ENCODE data around the gene C16orf90.
A peak's percentile ranks its signal among the peaks of the same experiment; 100 is the strongest.

The C16orf90 gene

DNA sequence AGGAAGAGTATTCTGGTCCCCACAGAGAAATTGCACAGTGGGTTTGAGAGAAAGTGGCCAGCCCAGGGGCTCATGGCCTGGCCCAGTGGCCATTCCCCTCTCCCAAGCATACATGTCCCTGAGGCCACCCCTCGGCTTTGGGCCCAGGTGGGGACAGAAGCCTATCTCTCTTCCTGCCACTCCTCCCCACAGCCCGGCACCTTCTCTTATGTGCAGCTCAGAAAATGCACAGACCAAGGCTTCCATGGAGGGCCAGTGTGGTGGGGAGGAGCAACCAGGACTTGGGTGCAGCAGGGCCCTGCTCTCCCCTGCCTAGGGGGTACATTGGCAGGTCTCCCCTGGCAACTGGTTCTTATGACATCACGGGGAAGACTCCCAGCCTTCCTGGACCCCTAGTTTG, at the start of gene C16orf90:
C16orf90 (minus strand) TSS at position 314 of the 400 bp plus-strand sequence; CDS start at position 246, 68 bp downstream.
- no peak for DNase-seq

- no peak for DNase-seq
These were observed 47.5 kb upstream of the C16orf90 start for GRCh38 chr16:3542601-3543373.

- DNase-seq: no peak
These were observed 46.4 kb upstream of the C16orf90 start for GRCh38 chr16:3541527-3542155.

- no peak for DNase-seq
These were observed 42.9 kb upstream of the C16orf90 start for GRCh38 chr16:3538222-3538621.

- DNase-seq: no peak
These were observed 41.6 kb upstream of the C16orf90 start for GRCh38 chr16:3536851-3537250.

DNA sequence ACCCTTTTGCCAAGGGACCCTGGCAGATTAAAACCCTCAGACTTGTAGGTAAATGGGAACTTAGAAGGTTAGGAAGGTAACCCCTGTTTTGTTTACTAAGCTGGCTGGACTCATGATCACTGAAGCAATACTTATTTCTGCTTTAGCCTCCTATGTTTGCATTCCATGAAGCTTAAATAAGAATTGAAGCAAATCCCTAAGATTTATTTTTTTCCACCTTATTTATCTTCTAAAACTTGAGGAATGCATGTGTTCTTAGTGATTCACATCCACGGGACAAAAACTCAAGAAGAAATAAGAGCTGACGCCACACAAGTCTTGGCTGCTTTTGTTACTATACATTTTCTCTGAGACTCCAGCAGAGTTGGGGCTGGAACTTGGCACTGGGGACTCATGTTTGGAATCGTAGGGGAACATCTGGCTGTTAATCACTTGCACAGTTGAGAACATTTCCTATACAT, 41.0 kb upstream of the C16orf90 start:
- no peak for DNase-seq

GRCh38 chr16:3534126-3534525, 38.8 kb upstream of the C16orf90 start:
- no peak for DNase-seq

DNA sequence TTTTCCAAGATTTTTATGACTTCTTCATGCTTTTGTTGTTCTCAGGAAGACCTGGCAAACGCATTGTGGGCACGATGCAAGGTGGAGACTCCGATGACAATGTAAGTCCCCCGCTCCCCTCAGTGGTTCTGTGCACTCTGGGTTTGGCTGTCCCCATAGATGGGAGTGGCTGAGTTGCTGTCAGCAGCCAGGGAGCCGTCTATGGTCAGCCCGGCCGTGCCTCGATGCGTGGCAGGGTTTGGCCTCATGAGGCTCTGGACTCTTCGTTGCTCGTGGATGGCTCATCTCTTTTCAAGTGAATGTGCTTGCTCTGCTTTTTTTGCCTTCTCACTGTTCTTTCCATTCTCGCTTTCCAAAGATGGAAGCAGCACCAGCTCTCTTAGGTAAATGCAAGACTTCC, 37.5 kb upstream of the C16orf90 start:
- DNase-seq: no peak

DNA sequence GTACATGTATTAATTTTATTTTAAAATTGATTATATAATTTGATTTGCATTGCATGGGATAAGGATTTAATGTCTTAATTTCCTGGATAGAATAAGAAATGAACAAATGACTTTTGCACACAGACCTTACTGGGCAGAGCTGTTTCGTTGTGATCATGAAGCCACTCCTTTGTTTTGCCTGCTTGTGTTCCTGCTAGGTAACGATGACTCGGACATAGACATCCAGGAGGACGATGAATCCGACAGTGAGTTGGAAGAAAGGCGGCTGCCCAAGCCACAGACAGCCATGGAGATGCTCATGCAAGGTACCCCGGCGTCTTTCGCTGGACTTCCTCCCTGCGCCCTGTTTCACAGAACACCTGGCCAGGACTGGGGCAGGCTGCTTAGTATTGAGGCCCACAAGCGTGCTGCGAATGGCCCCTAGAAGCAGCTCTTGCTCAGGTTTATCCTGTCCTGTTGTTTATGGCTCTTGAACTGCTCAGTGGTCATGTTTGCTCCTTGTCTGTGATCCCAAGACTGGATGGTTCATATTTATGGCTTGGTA, 35.2 kb upstream of the C16orf90 start:
- DNase-seq: no peak

- no peak for DNase-seq
These were observed 33.9 kb upstream of the C16orf90 start for GRCh38 chr16:3529175-3529574.

DNA sequence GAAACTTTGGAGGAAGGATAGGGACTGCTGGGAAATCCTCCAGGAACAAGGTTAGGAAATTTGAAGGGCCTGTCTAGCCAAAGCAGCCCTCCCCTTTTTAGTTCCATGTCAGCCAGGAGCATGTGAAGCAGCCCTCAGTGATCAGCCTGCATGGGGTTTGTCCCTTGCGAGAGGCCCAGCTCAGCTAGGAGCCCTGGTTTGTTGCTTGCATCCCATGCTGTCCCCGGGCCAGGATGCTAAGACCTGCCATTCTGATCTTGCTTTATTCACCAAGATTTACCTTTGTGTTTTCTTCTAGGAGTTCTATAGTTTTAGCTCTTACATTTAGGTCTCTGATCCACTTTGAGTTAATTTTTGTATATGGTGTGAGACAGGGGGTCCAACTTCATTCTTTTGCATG, 33.1 kb upstream of the C16orf90 start:
- DNase-seq: no peak

DNA sequence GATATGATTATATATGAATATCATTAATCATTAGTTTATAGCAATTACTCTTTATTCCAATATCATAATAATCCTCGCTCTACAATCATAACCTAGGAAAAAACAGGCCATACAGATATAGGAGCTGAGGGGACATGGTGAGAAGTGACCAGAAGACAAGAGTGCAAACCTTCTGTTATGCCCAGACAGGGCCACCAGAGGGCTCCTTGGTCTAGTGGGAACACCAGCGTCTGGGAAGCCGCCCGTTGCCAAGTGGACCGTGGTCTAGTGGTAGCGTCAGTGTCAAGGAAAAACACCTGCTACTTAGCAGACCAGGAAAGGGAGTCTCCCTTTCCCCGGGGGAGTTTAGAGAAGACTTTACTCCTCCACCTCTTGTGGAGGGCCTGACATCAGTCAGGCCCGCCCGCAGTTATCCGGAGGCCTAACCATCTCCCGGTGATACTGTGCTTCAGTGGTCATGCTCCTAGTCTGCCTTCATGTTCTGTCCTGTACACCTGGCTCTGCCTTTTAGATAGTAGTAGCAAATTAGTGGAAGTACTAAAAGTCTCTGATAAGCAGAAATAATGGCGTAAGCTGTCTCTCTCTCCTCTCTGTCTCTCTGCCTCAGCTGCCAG, 32.0 kb upstream of the C16orf90 start:
- peak; percentile 44 for DNase-seq

GRCh38 chr16:3525951-3526350, 30.7 kb upstream of the C16orf90 start:
- no peak for DNase-seq

- DNase-seq: no peak
These were observed 28.0 kb upstream of the C16orf90 start for GRCh38 chr16:3523281-3523680.

GRCh38 chr16:3520841-3521240, 25.6 kb upstream of the C16orf90 start:
- DNase-seq: no peak

DNA sequence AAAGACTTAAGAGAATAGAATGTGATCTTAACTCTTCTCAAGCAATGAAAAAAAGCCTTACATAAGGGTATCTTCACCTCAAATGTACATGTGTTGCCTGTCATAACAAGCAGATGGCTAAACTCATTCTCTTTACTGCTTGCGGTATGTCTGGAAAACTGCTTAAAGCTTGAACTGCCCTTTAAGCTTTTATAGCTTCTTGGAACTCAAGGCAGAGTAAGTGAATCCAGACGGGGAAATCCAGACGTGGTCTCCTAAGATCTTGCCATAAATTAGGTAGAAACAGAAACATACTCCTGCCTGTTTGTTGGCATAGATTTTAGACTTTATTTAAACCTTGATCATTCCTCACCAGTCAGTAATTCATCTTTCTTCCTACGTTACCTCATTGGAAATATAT, 25.1 kb upstream of the C16orf90 start:
- no peak for DNase-seq

DNA sequence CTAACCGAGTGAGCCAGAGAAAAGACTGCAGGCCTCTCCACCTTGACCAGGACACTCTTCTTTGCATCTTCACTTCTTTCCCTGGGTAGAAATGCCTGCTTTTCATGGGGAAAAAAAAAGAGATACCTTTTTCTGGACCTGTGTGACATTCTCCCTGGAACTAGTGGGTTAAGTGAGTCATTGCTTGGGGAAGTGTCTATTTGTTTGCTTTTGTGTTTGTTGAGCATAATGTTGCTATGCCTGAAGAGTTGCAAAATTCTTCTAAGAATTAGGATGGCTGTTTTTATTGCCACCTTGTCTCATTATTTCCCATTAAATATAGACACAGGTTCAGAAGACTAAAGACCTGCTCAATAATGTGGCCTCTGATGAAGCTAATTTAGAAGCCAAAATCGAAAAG, 24.3 kb upstream of the C16orf90 start:
- no peak for DNase-seq

- DNase-seq: no peak
These were observed 23.7 kb upstream of the C16orf90 start for GRCh38 chr16:3518986-3519348.

DNA sequence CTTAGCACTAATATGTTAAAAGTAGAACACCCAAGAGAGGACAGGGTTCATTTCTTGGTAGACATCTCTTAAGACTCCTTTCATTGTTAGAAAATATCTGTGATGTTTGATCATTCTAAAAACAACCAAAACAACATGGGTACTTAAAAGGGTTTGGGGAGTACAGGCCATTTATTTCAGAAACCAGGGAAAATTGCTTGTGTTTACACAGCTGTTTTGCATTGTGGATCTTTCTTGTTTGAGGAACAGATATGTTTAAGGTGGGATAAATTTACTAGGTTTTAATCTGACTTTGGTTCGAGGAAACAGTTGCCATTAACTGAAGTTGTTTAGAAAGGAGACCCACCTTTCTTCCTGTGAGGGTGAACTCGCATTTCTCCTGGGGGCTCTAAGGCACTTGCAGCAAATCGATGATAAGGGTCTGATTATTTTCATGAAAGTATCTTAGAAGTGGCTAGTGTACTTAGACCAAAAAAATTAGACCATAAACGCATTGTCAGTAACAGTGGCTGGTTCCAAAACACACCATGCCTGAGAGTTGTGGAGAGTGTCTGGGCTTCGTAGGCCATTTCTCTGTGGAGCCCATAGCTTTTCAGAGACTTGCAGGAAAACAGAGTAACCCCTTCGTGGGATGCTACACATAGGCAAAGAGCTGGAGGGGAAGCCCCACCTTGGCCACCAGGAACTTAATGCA, 23.1 kb upstream of the C16orf90 start:
- no peak for DNase-seq

GRCh38 chr16:3515897-3516296, 20.6 kb upstream of the C16orf90 start:
- DNase-seq: no peak

DNA sequence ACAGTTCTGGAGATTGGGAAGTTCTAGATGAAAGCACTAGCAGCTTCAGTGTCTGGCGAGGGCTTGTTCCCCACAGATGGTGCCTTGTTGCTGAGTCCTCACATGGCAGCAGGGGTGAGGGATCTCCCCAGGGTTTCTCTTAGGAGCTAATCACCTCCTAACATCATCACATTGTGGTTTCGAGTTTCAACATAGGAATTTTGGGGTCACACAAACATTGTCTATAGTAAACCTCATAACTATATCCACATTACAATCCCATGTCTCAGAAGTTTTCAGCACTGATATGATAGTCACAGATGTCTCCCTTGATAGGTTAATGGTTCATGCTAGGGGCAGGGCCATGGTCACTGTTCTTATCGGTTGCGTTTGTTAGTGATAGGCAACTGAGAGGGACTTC, 19.3 kb upstream of the C16orf90 start:
- DNase-seq: no peak

DNA sequence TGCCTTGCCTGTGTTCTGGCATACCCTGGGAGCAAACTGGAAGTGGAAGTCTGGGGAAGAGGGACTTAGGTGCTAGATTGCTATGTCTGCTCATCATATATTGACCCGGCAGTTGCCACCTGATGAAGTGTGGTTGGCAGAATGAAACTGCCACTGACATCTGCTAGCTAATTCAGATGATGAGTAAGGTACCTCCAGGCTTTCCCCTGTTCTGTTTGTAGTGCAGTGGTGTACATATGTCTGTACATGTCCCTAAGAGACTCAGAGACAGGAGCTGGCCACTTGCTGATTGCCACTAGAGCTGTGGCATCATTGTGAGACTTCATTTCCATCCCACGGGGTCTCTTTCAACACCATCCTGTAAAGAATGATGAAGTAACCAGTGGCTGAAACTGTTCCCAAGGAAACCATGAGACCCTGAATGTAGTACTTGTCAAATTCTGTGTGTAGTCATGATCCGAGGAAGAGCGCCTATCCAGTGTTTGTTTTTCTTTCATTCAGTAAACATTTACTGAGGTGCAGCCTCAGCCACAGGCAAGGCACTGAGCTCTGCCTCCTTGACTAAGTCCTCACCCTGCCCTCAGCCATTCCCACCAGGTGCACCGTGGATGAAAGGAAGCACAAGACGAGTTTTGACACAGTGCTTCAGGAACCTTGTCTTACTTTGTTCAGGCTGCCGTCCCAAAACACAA, 18.7 kb upstream of the C16orf90 start:
- no peak for DNase-seq

Measured in CD4-positive, alpha-beta T cell treated with Interferon gamma for 1 hour (primary cell).